GM18951 (cell line): ENCODE measurements around the gene COX15.

Experiments
- POLR2A ChIP-seq: IDR thresholded peaks from 4 replicates; pipeline ENCODE4 v1.6.1; 2011; ENCODE audit warnings: mild to moderate bottlenecking; ENCODE audit not compliant: insufficient read length, insufficient read depth; ENCODE audit errors: extremely low read depth
- in situ Hi-C: fragments of 300-500 bp; cut with MboI; formaldehyde crosslinking; loops from one replicate; pipeline ENCODE4 v1.12.0; 2022; ENCODE audit warnings: low sequenced_read_pairs, mixed read lengths, inconsistent platforms; ENCODE audit not compliant: unreplicated experiment

COX15 gene

GRCh38 chr10:99720387-99720786 lies 11.5 kb downstream of the COX15 start:
- TF ChIP-seq POLR2A = no peak
- in situ Hi-C loops = no loop called here

DNA sequence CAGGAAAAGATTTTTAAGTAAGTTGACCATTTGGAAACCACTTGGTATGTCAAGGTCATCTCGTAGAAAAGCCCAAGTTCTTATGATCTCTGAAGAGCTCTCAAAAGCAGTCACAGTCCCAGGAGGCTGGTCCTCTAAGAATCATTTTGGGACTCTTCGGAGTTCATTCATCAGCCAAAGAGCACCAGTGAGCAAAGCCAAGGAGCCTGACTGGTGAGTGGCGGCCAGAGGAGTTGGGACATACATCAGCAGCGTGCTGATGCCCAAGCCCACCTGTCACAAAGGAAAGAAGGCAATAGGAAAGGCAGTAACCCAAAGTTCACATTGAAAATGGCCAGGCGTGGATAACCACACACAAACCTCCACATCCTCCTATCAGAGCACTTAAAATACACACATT lies 17.5 kb downstream of the COX15 start:
- in situ Hi-C loops = loop anchor here (10.0 kb wide), 1 partner anchor 260 kb away; no protein-coding TSS in a partner anchor
- TF ChIP-seq POLR2A = no peak

GRCh38 chr10:99711129-99711719 lies 20.7 kb downstream of the COX15 start:
- no peak for TF ChIP-seq POLR2A
- in situ Hi-C loops = loop anchor here (10.0 kb wide), 1 partner anchor 256 kb away; no protein-coding TSS in a partner anchor

DNA sequence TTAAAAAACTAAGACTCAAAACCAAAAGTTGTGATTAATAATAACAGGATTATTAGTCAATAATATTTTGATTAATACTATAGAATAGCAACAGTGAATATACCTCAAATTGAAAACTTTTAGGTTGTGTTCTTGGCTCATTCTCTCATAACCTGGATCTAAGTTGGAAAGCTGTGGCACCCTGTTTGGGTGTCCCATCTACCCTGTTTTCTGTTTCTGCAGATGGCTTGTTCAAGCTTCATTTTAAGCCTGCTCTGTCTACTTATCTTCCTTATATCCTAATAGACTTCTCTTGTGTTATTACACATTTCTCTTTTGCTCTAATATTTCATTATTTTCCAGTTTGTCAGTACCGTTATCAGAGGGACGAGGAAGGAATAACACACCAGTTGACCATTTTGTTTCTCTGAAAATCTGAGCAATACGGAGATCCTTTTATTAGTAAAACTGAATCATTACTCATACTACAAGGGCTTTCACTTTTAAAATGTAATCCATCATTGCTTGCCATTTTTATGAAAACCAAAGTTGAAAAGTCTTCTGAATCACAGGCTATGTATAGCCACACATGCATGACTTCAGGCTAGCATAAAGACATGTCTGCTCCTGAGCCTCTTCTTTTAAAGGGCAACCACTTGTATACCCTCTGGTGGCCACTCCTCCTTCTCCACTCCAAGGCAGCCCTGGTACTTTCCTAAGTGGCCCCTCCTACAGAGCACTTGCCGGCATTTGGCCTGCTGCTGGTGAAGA lies 22.3 kb downstream of the COX15 start:
- no peak for TF ChIP-seq POLR2A
- in situ Hi-C loops = loop anchor here (10.0 kb wide), 1 partner anchor 255 kb away; no protein-coding TSS in a partner anchor

DNA sequence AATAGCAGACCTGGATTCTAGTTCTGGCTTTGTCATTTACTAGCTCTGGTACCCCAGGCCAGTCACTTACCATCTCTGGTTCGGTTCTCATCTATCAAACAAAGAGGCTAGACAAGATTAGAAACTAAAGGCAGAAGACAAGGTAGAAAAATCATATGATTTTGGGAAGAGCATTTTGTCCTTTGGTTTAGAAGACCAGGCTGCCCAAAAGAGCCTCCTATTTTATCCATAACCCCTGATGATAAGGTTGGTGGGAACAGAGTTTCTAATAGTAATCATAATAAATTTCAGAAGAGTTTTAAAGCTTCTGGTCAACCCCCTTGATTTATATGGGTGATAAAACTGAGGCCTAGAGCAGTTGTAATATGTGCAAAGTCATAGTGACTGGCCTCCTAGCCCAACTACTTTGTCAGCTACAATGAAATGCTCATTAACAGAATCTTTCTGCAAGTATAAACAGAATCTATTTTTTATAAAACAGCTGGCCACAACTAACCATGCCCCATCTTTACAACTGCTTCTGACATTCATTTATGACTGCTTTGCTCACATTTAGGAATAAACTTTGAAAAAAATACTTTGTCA lies 23.4 kb downstream of the COX15 start:
- in situ Hi-C loops = no loop called here
- TF ChIP-seq POLR2A = no peak

DNA sequence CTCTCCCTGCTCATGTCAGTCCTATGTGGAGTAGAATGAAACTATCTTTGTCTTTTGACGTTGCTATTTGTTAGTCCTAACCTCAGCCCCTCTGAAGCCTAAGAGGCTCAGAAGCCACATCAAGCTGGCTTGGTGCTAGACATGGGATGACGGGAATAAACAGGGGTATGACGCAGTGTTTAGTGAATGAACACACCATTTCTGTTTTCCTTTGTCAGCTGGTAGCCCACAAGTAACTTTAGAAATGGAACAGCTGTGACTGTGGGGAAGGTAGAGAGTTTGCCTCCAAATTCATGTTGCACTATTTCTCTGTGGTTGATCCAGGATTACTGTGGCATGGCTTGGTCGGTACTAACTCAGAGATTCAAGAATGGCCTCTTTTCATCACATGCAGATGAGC lies 31.3 kb downstream of the COX15 start:
- in situ Hi-C loops = no loop called here
- TF ChIP-seq POLR2A = no peak

DNA sequence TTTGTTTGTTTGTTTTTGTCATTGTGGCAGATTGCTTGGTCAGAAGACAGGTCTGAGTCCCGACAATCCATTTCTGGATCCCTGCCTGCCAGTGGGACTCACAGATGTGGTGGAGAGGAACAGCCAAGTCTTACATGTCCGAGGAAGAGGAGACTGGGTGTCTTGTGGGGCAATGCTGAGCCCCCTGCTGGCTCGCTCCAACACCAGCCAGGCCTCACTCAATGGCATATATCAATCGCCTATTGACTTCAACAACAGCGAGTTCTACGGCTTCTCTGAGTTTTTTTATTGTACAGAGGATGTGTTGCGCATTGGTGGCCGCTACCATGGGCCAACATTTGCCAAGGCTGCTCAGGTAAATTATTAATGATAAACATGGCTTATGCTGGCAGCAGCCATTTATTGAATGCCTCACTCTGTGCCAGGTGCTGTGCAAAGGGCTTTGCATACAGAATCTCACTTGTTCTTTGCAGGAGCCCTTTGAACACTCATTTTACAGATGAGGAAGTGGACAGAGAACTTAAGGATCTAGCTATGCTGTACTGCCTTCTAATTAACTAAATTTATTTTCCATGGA lies 33.3 kb downstream of the COX15 start:
- in situ Hi-C loops = no loop called here
- TF ChIP-seq POLR2A = no peak

DNA sequence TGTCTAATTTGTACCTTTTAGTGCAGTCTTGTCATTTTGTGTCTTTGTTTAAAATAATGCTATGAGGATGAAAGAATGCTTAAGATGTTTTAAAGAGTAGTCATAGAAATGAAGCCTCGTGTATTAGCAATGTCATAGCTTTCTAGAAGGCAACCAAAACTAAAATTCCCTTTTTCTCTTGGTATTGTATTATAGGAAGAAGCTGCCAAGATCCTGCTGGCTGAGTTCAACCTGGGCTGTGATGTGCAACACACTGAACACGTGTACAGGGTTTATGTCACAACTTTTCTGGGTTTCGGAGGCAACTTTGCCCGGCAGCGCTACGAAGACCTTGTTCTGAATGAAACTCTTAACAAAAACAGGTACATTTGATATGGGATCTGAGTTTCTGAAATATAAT lies 36.2 kb downstream of the COX15 start:
- in situ Hi-C loops = no loop called here

DNA sequence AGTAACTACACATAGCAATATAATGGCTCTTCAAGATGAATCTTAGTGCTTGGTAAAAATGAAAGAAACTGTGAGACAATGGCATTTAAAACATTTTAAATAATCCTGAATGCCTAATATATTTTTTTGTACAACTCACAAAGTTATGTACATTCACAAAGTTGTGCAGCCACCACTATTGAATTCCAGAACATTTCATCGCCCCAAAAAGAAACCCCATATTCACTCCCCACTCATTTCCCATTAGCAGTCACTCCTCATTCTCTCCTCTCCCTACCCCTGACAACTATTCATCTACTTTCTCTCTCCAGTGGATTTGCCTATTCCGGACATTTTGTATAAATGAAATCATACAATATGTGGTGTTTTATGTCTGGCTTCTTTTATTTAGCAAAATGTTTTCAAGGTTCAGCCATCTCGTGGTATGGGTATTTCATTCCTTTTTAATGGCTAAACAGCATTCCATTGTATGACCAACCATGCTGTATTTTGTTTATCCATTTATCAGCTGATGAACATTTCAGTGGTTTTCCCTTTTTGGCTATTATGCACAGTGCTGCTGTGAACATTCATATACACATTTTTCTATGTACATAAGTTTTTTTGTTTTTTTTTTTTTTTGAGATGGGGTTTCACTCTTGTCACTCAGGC lies 37.9 kb downstream of the COX15 start:
- TF ChIP-seq POLR2A = no peak
- in situ Hi-C loops = no loop called here

More for the DNA sequence above, 36.2 kb downstream of the COX15 start:
- no peak for TF ChIP-seq POLR2A

GRCh38 chr10:99689461-99689860 lies 42.5 kb downstream of the COX15 start:
- in situ Hi-C loops = no loop called here
- no peak for TF ChIP-seq POLR2A

DNA sequence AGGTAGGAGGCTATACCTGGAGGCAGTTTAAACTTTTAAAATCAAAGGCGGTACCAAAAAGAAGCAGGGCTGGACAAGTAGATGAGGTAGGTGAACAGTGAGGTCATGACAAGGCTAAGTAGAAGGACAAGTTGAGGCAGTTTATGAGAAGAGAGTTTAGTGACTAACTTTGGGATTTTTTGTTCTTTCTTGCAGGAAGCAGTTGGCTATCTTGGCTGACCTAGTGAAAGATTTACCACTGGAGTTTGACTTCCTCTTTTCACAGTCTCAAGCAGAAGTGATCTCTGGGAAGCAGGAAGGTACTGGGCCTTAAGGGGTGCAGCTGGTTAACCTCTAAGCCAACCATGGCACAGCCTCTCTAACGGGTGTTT lies 46.3 kb downstream of the COX15 start:
- in situ Hi-C loops = no loop called here
- no peak for TF ChIP-seq POLR2A

DNA sequence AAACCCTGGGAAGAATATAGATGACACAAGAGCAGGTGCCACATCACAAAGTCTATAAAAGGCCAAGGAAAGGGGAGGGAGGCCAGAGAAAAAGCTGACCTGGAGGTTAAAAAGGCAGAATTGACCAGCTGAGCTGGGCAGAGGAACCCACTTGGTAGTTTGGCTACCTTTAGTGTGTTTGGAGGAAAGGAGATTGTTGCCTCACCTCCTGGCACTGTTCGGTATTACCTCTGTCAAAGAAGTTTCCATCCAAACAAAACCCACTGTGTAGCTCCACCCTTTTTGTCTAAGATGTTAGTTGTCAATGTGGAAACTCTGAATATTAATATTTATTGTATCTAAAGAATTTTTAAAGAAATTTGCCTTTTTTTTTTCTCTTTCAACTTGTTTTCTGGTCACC lies 49.2 kb downstream of the COX15 start:
- no peak for TF ChIP-seq POLR2A

More for the DNA sequence above, 49.2 kb downstream of the COX15 start:
- in situ Hi-C loops = no loop called here
